ENCODE results near the gene P2RY13. TPM values are rescaled to one million over a fixed set of nuclear protein-coding genes. Genes with fewer than 3 reads are reported as not detected.

P2RY13 gene
- total and polyA plus RNA-seq, 2 of the 13 experiments (the other 11 are each of a cell fraction or from before 2014, with no cell fraction given) = not detected

DNA sequence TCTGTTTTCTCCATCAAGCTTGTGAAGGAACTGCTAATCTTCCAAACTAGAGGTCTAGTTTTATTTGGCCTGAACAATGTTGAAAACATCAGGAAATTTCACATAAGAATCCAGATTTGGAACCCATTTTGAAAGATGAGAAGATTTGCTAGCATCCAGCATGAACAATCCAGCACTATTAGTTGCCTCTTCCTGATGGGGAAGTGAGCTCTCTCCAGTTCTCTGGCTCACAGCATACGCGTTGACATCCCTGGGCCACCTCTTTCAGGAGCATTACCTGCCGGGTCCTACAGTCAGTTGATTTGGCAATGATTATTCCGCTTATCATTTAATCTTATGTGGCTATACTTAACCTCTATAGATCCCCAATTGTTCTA is 23.6 kb downstream of the P2RY13 start:
- Histone ChIP-seq H3K79me2 (ENCODE audit: insufficient read depth, low read length) (no peaks in the 10 kb centered on the region), H3K4me2 (ENCODE audit: low read depth, low read length) (no peak overlapping the region), H3K27ac (ENCODE audit: extremely low read length, insufficient read depth, low read length) (no peak overlapping the region), H3K4me1 (ENCODE audit: insufficient read depth, low read length) (peaks cover 10% of the 10 kb centered on the region), H3K36me3 (replicated peaks in 1 of 2; ENCODE audit: control insufficient read depth in 1 of 2, insufficient read depth in 2 of 2, low read length in 2 of 2) (no peaks in the 10 kb centered on the region), H3K9me3 (ENCODE audit: low read length) (no peaks in the 10 kb centered on the region), H3K4me3 (replicated peaks in 1 of 3; ENCODE audit: insufficient read depth in 1 of 3, low read depth in 2 of 3, low read length in 3 of 3) (no peak overlapping the region), H3K27me3 (ENCODE audit: control insufficient read depth in 1 of 2, insufficient read depth in 2 of 2, low read length in 2 of 2) (no peaks in the 10 kb centered on the region), H2AFZ (ENCODE audit: low read length) (no peak overlapping the region), H4K20me1 (ENCODE audit: insufficient read depth, low read length) (no peaks in the 10 kb centered on the region), H3K9ac (ENCODE audit: insufficient read depth, low read depth, low read length) (no peak overlapping the region)
- intact Hi-C loops (cut with micrococcal nuclease; ENCODE audit: unreplicated experiment) (no loop called here), in situ Hi-C loops (cut with HindIII; ENCODE audit: extremely low pct_ligation_motif_present, low pct_unique_long_range_greater_than_20kb) (no loop called here)
- ATAC-seq (no peak), DNase-seq (ENCODE audit: low spot score) (no peak), FAIRE-seq (no peak)
- BruUV-seq (replicated peaks) = no TSS peak
- TF ChIP-seq PTBP1 (IDR thresholded peaks at IDR 0.05; ENCODE audit: low read depth, low read length, poor library complexity, severe bottlenecking) (no peak), SIN3A (IDR thresholded peaks at IDR 0.05; ENCODE audit: borderline replicate concordance, low read depth, low read length) (no peak), REXO4 (CRISPR knock-in tag; IDR thresholded peaks at IDR 0.05; ENCODE audit: borderline replicate concordance) (no peak), CENPX (CRISPR knock-in tag; IDR thresholded peaks at IDR 0.05) (no peak), ZNF468 (CRISPR knock-in tag; IDR thresholded peaks at IDR 0.05) (no peak), NFIB (CRISPR knock-in tag; IDR thresholded peaks at IDR 0.05; ENCODE audit: borderline replicate concordance) (no peak)
- TF ChIP-seq, protein P1, sequence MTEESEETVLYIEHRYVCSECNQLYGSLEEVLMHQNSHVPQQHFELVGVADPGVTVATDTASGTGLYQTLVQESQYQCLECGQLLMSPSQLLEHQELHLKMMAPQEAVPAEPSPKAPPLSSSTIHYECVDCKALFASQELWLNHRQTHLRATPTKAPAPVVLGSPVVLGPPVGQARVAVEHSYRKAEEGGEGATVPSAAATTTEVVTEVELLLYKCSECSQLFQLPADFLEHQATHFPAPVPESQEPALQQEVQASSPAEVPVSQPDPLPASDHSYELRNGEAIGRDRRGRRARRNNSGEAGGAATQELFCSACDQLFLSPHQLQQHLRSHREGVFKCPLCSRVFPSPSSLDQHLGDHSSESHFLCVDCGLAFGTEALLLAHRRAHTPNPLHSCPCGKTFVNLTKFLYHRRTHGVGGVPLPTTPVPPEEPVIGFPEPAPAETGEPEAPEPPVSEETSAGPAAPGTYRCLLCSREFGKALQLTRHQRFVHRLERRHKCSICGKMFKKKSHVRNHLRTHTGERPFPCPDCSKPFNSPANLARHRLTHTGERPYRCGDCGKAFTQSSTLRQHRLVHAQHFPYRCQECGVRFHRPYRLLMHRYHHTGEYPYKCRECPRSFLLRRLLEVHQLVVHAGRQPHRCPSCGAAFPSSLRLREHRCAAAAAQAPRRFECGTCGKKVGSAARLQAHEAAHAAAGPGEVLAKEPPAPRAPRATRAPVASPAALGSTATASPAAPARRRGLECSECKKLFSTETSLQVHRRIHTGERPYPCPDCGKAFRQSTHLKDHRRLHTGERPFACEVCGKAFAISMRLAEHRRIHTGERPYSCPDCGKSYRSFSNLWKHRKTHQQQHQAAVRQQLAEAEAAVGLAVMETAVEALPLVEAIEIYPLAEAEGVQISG (CRISPR knock-in tag; IDR thresholded peaks at IDR 0.05) = no peak
- TF ChIP-seq, protein P2, sequence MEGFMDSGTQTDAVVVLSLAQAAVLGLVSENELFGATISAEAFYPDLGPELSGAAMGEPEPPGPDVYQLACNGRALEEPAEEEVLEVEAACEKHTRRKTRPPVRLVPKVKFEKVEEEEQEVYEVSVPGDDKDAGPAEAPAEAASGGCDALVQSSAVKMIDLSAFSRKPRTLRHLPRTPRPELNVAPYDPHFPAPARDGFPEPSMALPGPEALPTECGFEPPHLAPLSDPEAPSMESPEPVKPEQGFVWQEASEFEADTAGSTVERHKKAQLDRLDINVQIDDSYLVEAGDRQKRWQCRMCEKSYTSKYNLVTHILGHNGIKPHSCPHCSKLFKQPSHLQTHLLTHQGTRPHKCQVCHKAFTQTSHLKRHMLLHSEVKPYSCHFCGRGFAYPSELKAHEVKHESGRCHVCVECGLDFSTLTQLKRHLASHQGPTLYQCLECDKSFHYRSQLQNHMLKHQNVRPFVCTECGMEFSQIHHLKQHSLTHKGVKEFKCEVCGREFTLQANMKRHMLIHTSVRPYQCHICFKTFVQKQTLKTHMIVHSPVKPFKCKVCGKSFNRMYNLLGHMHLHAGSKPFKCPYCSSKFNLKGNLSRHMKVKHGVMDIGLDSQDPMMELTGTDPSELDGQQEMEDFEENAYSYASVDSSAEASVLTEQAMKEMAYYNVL (CRISPR knock-in tag; IDR thresholded peaks at IDR 0.05; ENCODE audit: borderline replicate concordance) = no peak
- TF ChIP-seq, protein P3, sequence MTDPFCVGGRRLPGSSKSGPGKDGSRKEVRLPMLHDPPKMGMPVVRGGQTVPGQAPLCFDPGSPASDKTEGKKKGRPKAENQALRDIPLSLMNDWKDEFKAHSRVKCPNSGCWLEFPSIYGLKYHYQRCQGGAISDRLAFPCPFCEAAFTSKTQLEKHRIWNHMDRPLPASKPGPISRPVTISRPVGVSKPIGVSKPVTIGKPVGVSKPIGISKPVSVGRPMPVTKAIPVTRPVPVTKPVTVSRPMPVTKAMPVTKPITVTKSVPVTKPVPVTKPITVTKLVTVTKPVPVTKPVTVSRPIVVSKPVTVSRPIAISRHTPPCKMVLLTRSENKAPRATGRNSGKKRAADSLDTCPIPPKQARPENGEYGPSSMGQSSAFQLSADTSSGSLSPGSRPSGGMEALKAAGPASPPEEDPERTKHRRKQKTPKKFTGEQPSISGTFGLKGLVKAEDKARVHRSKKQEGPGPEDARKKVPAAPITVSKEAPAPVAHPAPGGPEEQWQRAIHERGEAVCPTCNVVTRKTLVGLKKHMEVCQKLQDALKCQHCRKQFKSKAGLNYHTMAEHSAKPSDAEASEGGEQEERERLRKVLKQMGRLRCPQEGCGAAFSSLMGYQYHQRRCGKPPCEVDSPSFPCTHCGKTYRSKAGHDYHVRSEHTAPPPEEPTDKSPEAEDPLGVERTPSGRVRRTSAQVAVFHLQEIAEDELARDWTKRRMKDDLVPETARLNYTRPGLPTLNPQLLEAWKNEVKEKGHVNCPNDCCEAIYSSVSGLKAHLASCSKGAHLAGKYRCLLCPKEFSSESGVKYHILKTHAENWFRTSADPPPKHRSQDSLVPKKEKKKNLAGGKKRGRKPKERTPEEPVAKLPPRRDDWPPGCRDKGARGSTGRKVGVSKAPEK (CRISPR knock-in tag; IDR thresholded peaks at IDR 0.05; ENCODE audit: borderline replicate concordance) = no peak
- TF ChIP-seq, protein P4, sequence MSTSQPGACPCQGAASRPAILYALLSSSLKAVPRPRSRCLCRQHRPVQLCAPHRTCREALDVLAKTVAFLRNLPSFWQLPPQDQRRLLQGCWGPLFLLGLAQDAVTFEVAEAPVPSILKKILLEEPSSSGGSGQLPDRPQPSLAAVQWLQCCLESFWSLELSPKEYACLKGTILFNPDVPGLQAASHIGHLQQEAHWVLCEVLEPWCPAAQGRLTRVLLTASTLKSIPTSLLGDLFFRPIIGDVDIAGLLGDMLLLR (CRISPR knock-in tag; IDR thresholded peaks at IDR 0.05) = no peak
- CTCF ChIA-PET (ENCODE audit: low intra/inter-chr PET ratio, low total read pairs) = no interaction called here
- POLR2A ChIA-PET = no interaction called here
- WGBS (ENCODE audit: low lambda C conversion rate) = 81% methylated on average over 4 of the region's 4 CpGs
